HepG2 (cell line): ENCODE data around the gene ANKLE1. TPM values are rescaled to one million over a fixed set of nuclear protein-coding genes. Genes with fewer than 3 reads are reported as not detected.
A peak's percentile ranks its signal among the peaks of the same experiment; 100 is the strongest.

Experiments used
- ATF2 ChIP-seq: sonication (generic); formaldehyde crosslinking; IDR thresholded peaks from 2 replicates; pipeline ENCODE4 v1.4.0; 2020; ENCODE audit warnings: missing genetic modification reagents
- BORCS8-MEF2B ChIP-seq: sonication (generic); formaldehyde crosslinking; IDR thresholded peaks from 2 replicates; pipeline ENCODE4 v1.8.0; 2022; ENCODE audit warnings: mild to moderate bottlenecking, missing genetic modification reagents
- ESRRA ChIP-seq: sonication (generic); formaldehyde crosslinking; IDR thresholded peaks from 2 replicates; pipeline ENCODE4 v1.5.1; 2020; ENCODE audit warnings: mild to moderate bottlenecking, low read depth, missing genetic modification reagents
- GMEB1 ChIP-seq: sonication (generic); formaldehyde crosslinking; IDR thresholded peaks from 2 replicates; pipeline ENCODE4 v1.5.1; 2020; ENCODE audit warnings: missing genetic modification reagents, mild to moderate bottlenecking, borderline replicate concordance
- HES4 ChIP-seq: sonication (generic); formaldehyde crosslinking; IDR thresholded peaks from 2 replicates; pipeline ENCODE4 v1.9.0; 2021; ENCODE audit warnings: mild to moderate bottlenecking, missing genetic modification reagents, borderline replicate concordance
- JARID2 ChIP-seq: sonication (generic); formaldehyde crosslinking; IDR thresholded peaks from 2 replicates; pipeline ENCODE4 v1.8.1; 2023; ENCODE audit warnings: missing genetic modification reagents, inconsistent platforms; ENCODE audit not compliant: insufficient replicate concordance
- MAF1 ChIP-seq: sonication (generic); formaldehyde crosslinking; IDR thresholded peaks from 2 replicates; pipeline ENCODE4 v1.5.0; 2020; ENCODE audit warnings: missing genetic modification reagents, borderline replicate concordance
- MTF1 ChIP-seq: sonication (generic); formaldehyde crosslinking; IDR thresholded peaks from 2 replicates; pipeline ENCODE4 v1.5.0; 2020; ENCODE audit warnings: missing genetic modification reagents
- MZF1 ChIP-seq: sonication (generic); formaldehyde crosslinking; IDR thresholded peaks from 2 replicates; pipeline ENCODE4 v1.8.1; 2023; ENCODE audit warnings: mild to moderate bottlenecking, missing genetic modification reagents, borderline replicate concordance
- NFATC3 ChIP-seq: sonication (generic); formaldehyde crosslinking; IDR thresholded peaks from 2 replicates; pipeline ENCODE4 v1.5.1; 2020; ENCODE audit warnings: mild to moderate bottlenecking, missing genetic modification reagents
- PBX3 ChIP-seq: sonication (generic); formaldehyde crosslinking; IDR thresholded peaks from 2 replicates; pipeline ENCODE4 v1.8.1; 2023; ENCODE audit warnings: missing genetic modification reagents, inconsistent platforms, borderline replicate concordance
- PHF8 ChIP-seq: sonication (generic); formaldehyde crosslinking; IDR thresholded peaks from 2 replicates; pipeline ENCODE4 v1.5.0; 2020; ENCODE audit warnings: missing genetic modification reagents
- SMAD3 ChIP-seq: sonication (generic); formaldehyde crosslinking; IDR thresholded peaks from 2 replicates; pipeline ENCODE4 v1.4.0; 2020; ENCODE audit warnings: missing genetic modification reagents
- SNAI1 ChIP-seq: sonication (generic); formaldehyde crosslinking; IDR thresholded peaks from 2 replicates; pipeline ENCODE4 v1.5.0; 2020; ENCODE audit warnings: mild to moderate bottlenecking, missing genetic modification reagents, borderline replicate concordance
- USF2 ChIP-seq, 2 experiments: sonication (generic) in 1 of 2; formaldehyde crosslinking in 1 of 2; IDR thresholded peaks; 2 replicates each; pipeline versions ENCODE4 v1.5.1 to v1.6.1; 2011 to 2020; ENCODE audit warnings: borderline replicate concordance in 1 of 2, low read depth in 1 of 2, low read length in 1 of 2, mild to moderate bottlenecking in 1 of 2, missing genetic modification reagents in 1 of 2, moderate library complexity in 1 of 2
- ZBTB7A ChIP-seq: sonication (generic); formaldehyde crosslinking; IDR thresholded peaks from 2 replicates; pipeline ENCODE4 v1.8.0; 2022; ENCODE audit warnings: mild to moderate bottlenecking, missing genetic modification reagents
- ZFP82 ChIP-seq: sonication (generic); formaldehyde crosslinking; IDR thresholded peaks from 2 replicates; pipeline ENCODE4 v1.5.1; 2020; ENCODE audit warnings: mild to moderate bottlenecking, missing genetic modification reagents, borderline replicate concordance
- ZNF138 ChIP-seq: sonication (generic); formaldehyde crosslinking; IDR thresholded peaks from 2 replicates; pipeline ENCODE4 v1.5.0; 2020; ENCODE audit warnings: mild to moderate bottlenecking, low read depth, missing genetic modification reagents
- ZNF331 ChIP-seq: sonication (generic); formaldehyde crosslinking; IDR thresholded peaks from 2 replicates; pipeline ENCODE4 v1.4.0; 2020; ENCODE audit warnings: missing genetic modification reagents
- ZNF430 ChIP-seq: sonication (generic); formaldehyde crosslinking; IDR thresholded peaks from 2 replicates; pipeline ENCODE4 v1.9.0; 2021; ENCODE audit warnings: mild to moderate bottlenecking, missing genetic modification reagents
- ZNF644 ChIP-seq: IDR thresholded peaks from 2 replicates; pipeline ENCODE4 v1.6.1; 2016; ENCODE audit warnings: low read depth
- ZNF747 ChIP-seq: sonication (generic); formaldehyde crosslinking; IDR thresholded peaks from 2 replicates; pipeline ENCODE4 v1.8.1; 2023; ENCODE audit warnings: missing genetic modification reagents, mild to moderate bottlenecking, borderline replicate concordance
- ZNF777 ChIP-seq: sonication (generic); formaldehyde crosslinking; IDR thresholded peaks from 2 replicates; pipeline ENCODE4 v1.4.0; 2020; ENCODE audit warnings: missing genetic modification reagents
- polyA plus RNA-seq, 8 experiments: library from polyadenylated mRNA; depleted of rRNA in 3 of 8; stranded (reverse) in 7 of 8; unstranded in 1 of 8; fragments of >200 nt; fragmentation: Illumina TruSeq in 4 of 8; extraction: Trizol in 4 of 8; gene quantifications; 2 replicates each; pipeline versions ENCODE4 v1.2.1 to v1.2.3, GENCODE V29; 2011 to 2016; ENCODE audit warnings: low read depth in 4 of 8, missing spikeins in 1 of 8, mixed read lengths in 1 of 8; ENCODE audit not compliant: insufficient read depth in 1 of 8
- total RNA-seq, 5 experiments: library from RNA; depleted of rRNA; stranded (reverse); fragments of >200 nt; fragmentation: Illumina TruSeq; extraction: Trizol; gene quantifications; 2 replicates each; pipeline ENCODE4 v1.2.3, GENCODE V29; 2016; ENCODE audit warnings: low read depth in 1 of 5

ANKLE1 gene
- total and polyA plus RNA-seq, 2 of the 13 experiments (the other 11 are each of a cell fraction or from before 2014, with no cell fraction given): 0.69 to 1.5 TPM

DNA sequence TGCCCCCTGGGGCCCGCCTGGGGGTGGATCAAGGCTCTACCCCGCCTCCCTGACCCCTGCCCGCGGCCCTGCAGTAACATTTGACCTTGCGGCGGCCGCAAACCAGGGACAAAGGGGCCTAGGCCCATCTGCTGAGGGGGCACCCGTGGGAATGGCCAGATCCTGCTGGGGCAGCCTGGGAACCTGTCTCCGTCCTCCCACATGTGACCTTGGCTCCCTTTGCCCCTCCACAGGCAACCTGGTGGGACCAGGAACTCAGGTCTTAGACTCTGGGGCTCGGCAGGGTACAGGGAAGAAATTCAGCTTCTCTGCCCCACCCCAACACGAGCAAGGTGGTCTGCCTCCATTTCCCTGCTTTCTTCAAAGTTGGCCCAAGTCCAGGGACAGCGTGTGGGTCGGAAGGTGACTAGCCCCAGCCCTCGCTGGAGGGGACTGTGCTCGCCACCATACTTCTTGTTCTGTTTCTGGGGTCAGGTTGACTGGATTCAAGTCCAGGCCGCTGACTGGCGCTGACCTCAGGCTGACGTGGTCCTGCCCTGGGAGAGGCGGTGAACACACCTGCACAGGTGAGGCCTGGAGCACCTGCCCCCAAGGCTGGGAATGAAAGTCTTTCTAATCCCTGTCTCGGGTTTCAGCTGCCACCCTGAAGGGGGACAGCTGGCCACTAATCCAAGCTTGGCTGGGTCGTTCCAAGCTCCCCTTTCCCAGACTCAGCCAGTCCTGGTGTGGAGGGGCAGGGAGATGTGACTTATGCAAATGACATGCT lies 33.5 kb upstream of the ANKLE1 start (continued):
- TF ChIP-seq USF2 (IDR thresholded peaks at IDR 0.05; ENCODE audit: low read depth, low read length) (peak; percentile 26; the same call in 1 of the 2 replicates), USF2 (CRISPR knock-in tag; IDR thresholded peaks at IDR 0.05; ENCODE audit: borderline replicate concordance) (peak; percentile 74; the same call in 1 of the 2 replicates), ZFP82 (CRISPR knock-in tag) (no peak), SNAI1 (CRISPR knock-in tag) (peak; percentile 59; the same call in 1 of the 2 replicates), BORCS8-MEF2B (CRISPR knock-in tag) (peak; percentile 94), ESRRA (CRISPR knock-in tag) (peak; percentile 97), ZNF747 (no peak; the same call in 1 of the 2 replicates), ZNF644 (CRISPR knock-in tag) (no peak), ATF2 (CRISPR knock-in tag) (peak; percentile 80), ZNF430 (peak; percentile 94), ZBTB7A (peak; percentile 95), GMEB1 (peak; percentile 65; the same call in 1 of the 2 replicates), SMAD3 (CRISPR knock-in tag) (peak; percentile 87), HES4 (CRISPR knock-in tag) (no peak), MTF1 (CRISPR knock-in tag) (no peak), PBX3 (CRISPR knock-in tag) (no peak), ZNF777 (no peak), MZF1 (CRISPR knock-in tag) (no peak), PHF8 (CRISPR knock-in tag) (peak; percentile 56), ZNF331 (CRISPR knock-in tag) (peak; percentile 95), MAF1 (CRISPR knock-in tag) (no peak), ZNF138 (no peak), NFATC3 (no peak), JARID2 (CRISPR knock-in tag) (no peak)
